Right lobe of liver (tissue), 6 donors: ENCODE data around the gene RGS12. TPM values are rescaled to one million over a fixed set of nuclear protein-coding genes. Genes with fewer than 3 reads are reported as not detected.

ENCODE experiments used
- ATAC-seq, 4 donors: fragments of 200-7000 bp; cut with Tn5 transposase; one replicate each; pipeline ENCODE4 v1.9.1; 2020; ENCODE audit warnings: mild to moderate bottlenecking in 4 of 4, moderate library complexity in 4 of 4
- DNase-seq, 3 donors: peaks; one replicate each; pipeline ENCODE4 v3.0.0-alpha.2; 2020
- H3K27ac ChIP-seq, 3 donors: fragments of 200-600 bp; one replicate each; pipeline ENCODE4 v1.8.0; 2022
- H3K27me3 ChIP-seq, 2 donors: fragments of 200-600 bp; one replicate each; pipeline ENCODE4 v1.8.0; 2022
- H3K36me3 ChIP-seq, 4 donors: fragments of 200-600 bp; sonication (generic) in 1 of 4; one replicate each; pipeline versions ENCODE4 v1.5.1 to v1.8.0; 2017 to 2022; ENCODE audit warnings: control low read depth in 1 of 4
- H3K4me1 ChIP-seq, 4 donors: fragments of 200-600 bp; sonication (generic) in 1 of 4; one replicate each; pipeline versions ENCODE4 v1.5.1 to v1.8.0; 2017 to 2022; ENCODE audit warnings: control low read depth in 1 of 4
- H3K4me3 ChIP-seq, 3 donors: fragments of 200-600 bp; one replicate each; pipeline ENCODE4 v1.8.0; 2022
- H3K9me3 ChIP-seq, 4 donors: fragments of 200-600 bp; sonication (generic) in 1 of 4; one replicate each; pipeline versions ENCODE4 v1.5.1 to v1.8.0; 2017 to 2022; ENCODE audit warnings: control low read depth in 1 of 4
- POLR2A ChIP-seq: fragments of 450-650 bp; IDR thresholded peaks from one replicate; pipeline ENCODE4 v1.6.1; 2017; ENCODE audit warnings: antibody characterized with exemption, mild to moderate bottlenecking
- WGBS: methylation state at CpG from one replicate; pipeline ENCODE4 v1.1.6; 2018; ENCODE audit warnings: low coverage, low lambda C conversion rate; ENCODE audit not compliant: insufficient coverage; ENCODE audit errors: missing lambda C conversion rate; 5-methylcytosine and 5-hydroxymethylcytosine counted together
- intact Hi-C, 2 donors: fragments of 100-400 bp; cut with DNase I; formaldehyde crosslinking; loops; one replicate each; pipeline versions ENCODE4 v1.11.2 to v1.14.1; 2022
- total RNA-seq, 6 experiments: library from RNA; depleted of rRNA in 2 of 6; stranded (reverse); fragments of >200 nt in 2 of 6; fragmentation: NEBNext Ultra II Directional in 3 of 6; extraction: Animal tissue kit (Norgen Biotek cat#: 25700) in 3 of 6; gene quantifications; one replicate each; pipeline versions ENCODE4 v1.1.0 to v1.2.4, GENCODE V29; 2016 to 2023
- TF ChIP-seq, protein P1 (sequence below), 4 donors: fragments of 200-600 bp in 3 of 4; fragments of 450-650 bp in 1 of 4; IDR thresholded peaks; one replicate each; pipeline versions ENCODE4 v1.5.1 to v1.8.0; 2016 to 2022; ENCODE audit warnings: antibody characterized with exemption in 4 of 4, mild to moderate bottlenecking in 2 of 4
- donor health status: DM: no; HTN: yes; CAD: no.
- donor health status: DM: no; HTN: no; CAD: no.
- donor health status: DM: no; HTN: no; CAD: no.
- donor health status: DM: no; HTN: yes; CAD: no.
- donor health status: DM: no; HTN: yes; CAD: no.

The RGS12 gene
- total RNA-seq, 6 experiments from 2014 or later: 15.0 to 29.6 (median 22.1) TPM

DNA sequence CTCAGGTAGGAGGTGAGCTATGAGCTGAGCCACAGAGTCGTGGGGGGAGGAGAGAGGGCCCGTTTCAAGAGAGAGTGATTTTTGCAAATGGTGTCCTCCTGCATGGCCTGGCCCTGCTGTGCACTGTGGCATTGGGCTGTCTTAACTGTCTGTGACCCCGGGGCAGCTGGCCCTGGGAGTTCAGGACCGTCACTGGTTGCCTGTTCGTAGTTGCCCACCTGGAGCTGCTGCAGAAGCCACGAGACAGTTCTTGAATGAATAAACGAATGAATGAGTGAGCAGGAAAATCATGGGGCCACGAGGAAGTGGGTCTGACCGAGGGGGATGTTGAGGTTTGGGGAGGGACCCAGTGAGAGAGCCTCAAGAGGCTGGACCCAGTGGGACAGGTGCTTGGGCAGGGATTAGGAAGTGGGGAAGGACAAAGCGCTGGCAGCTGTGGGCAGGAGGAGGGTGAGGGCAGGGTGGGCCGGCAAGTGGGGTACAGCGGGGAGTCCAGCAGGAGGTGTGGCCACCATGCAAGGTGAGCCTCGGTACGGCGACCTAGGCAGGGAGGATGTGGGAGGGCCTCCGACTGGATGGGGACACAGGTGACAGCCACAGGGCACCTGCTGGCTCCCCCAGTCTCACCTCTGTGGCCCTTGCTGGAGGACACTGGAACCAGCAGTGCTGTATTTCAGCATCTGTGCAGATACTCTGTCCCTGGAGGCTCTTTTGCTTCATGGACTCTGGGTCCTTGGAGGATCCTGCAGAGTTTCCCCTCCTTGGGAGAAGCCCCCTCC is 10.2 kb downstream of the RGS12 start:
- Histone ChIP-seq H3K36me3 (no peaks in the 10 kb centered on the region), H3K27ac (no peak overlapping the region), H3K27me3 (no peaks in the 10 kb centered on the region), H3K9me3 (no peaks in the 10 kb centered on the region), H3K4me3 (no peak overlapping the region), H3K4me1 (no peaks in the 10 kb centered on the region)
- peak; percentile 14 to 55 (median 36) for DNase-seq
- TF ChIP-seq, protein P1, sequence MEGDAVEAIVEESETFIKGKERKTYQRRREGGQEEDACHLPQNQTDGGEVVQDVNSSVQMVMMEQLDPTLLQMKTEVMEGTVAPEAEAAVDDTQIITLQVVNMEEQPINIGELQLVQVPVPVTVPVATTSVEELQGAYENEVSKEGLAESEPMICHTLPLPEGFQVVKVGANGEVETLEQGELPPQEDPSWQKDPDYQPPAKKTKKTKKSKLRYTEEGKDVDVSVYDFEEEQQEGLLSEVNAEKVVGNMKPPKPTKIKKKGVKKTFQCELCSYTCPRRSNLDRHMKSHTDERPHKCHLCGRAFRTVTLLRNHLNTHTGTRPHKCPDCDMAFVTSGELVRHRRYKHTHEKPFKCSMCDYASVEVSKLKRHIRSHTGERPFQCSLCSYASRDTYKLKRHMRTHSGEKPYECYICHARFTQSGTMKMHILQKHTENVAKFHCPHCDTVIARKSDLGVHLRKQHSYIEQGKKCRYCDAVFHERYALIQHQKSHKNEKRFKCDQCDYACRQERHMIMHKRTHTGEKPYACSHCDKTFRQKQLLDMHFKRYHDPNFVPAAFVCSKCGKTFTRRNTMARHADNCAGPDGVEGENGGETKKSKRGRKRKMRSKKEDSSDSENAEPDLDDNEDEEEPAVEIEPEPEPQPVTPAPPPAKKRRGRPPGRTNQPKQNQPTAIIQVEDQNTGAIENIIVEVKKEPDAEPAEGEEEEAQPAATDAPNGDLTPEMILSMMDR (IDR thresholded peaks at IDR 0.05): no peak
- no peak for TF ChIP-seq POLR2A
- no peak for ATAC-seq
- intact Hi-C loops: no loop called here
- WGBS: 51% methylated on average over 12 of the region's 16 CpGs

DNA sequence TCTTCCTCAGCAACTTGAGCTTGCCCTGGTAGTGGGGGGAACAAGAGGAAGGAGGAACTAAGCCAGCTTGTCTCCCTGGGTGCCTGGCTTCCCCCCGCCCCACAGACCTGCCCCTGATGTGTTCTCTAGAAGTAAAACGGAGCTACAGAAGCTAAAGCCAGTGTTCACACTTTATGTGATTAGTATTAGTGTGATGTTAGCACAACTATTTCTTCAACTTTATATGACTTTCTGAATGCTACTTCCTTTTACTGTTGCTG is 10.7 kb downstream of the RGS12 start:
- intact Hi-C loops: no loop called here
- DNase-seq: no peak
- no peaks in the 10 kb centered on the region for H3K36me3 ChIP-seq
- no peak overlapping the region for H3K4me3 ChIP-seq
- TF ChIP-seq, protein P1 (IDR thresholded peaks at IDR 0.05): no peak
- no peak for TF ChIP-seq POLR2A
- no peaks in the 10 kb centered on the region for H3K4me1 ChIP-seq
- H3K9me3 ChIP-seq: no peaks in the 10 kb centered on the region
- 64% methylated on average over 2 of the region's 2 CpGs for WGBS
- H3K27me3 ChIP-seq: no peaks in the 10 kb centered on the region
- H3K27ac ChIP-seq: no peak overlapping the region
- no peak for ATAC-seq

DNA sequence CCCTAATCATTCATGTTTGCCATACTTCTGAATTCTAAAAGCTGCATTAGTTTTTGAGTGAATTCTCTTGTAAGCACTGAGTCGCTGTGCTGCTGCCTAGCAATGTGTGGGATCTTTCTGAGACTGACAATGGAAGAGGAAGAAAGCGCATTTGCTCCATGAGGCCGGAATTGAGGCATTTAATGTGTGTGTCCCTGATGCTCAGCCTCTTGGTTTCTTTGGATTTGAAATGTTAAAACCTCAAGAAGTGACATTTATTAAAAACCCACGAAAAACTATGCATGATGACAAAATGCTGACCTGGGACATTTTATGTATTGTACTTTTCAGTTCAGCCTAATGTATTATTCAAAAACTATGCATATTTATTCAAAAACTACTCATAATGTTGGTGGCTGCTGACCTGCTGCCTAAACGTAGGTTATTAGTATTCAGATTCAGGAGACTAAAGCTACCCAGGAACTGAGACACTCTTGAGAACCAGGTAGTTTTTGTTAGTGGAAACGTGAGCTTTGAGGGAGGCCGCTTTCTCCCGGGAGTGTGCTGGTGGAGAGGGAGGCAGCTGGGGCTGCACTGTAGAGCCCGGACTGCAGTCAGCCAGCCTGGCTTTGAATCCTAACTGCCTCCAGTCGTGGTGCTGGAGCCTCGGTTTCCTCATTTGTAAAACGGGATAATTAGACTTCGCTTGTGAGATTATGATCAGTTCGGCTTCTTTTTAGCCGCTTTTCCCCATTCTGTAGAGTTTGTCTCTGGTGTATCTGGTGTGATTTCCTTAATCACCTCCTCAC is 11.3 kb downstream of the RGS12 start:
- Histone ChIP-seq H3K4me3 (no peak overlapping the region), H3K9me3 (no peaks in the 10 kb centered on the region), H3K4me1 (no peaks in the 10 kb centered on the region), H3K36me3 (no peaks in the 10 kb centered on the region), H3K27ac (no peak overlapping the region), H3K27me3 (no peaks in the 10 kb centered on the region)
- 88% methylated on average over 10 of the region's 15 CpGs for WGBS
- ATAC-seq (no peak), DNase-seq (peak; percentile 2 to 27 (median 12))
- TF ChIP-seq, protein P1 (IDR thresholded peaks at IDR 0.05): no peak
- TF ChIP-seq POLR2A: no peak
- intact Hi-C loops: no loop called here

DNA sequence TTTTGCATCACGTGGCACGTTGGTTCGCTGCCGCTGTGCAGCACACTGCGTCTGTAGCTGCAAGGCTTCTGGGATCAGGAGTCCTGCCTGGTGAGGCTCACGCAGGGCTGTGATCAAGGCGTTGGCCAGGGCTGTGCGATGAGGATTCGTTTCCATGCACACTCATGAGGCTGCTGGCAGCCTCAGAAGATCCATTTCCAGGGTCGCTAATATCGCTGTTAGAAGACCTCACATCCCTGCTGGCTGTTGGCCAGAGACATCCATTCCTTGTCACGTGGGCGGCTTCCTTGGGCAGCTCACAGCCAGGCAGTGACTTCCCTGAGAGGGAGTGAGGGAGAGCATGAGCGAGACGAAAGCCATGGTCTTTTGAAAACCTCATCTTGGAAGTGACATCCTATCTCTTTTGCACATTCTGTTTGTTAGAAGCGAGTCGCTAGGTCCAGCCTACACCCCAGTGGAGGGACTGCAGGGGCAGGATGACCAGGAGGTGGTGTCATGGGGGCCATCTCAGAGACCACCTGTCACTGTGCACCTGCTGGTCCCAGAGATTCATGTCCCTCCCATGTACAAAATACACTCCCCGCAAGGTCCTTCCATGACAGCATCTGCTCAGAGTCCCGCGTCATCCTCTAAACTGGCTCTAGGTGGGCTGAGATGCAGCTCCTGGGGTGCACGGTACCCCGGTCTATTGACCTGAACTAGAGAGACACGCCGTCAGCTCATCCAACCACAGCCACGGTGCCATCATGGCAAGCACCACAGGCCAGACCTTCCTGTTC is 12.2 kb downstream of the RGS12 start:
- Histone ChIP-seq H3K4me1 (no peaks in the 10 kb centered on the region), H3K4me3 (no peak overlapping the region), H3K27me3 (no peaks in the 10 kb centered on the region), H3K9me3 (no peaks in the 10 kb centered on the region), H3K36me3 (no peaks in the 10 kb centered on the region), H3K27ac (no peak overlapping the region)
- DNase-seq: peak; percentile 40 to 64 (median 58)
- peak; percentile 19 to 53 (median 43) for ATAC-seq
- 63% methylated on average over 10 of the region's 25 CpGs for WGBS
- intact Hi-C loops: no loop called here
- TF ChIP-seq POLR2A: no peak
- TF ChIP-seq, protein P1 (IDR thresholded peaks at IDR 0.05): no peak
